ENCODE results near the gene KLF7.

Gene KLF7

DNA sequence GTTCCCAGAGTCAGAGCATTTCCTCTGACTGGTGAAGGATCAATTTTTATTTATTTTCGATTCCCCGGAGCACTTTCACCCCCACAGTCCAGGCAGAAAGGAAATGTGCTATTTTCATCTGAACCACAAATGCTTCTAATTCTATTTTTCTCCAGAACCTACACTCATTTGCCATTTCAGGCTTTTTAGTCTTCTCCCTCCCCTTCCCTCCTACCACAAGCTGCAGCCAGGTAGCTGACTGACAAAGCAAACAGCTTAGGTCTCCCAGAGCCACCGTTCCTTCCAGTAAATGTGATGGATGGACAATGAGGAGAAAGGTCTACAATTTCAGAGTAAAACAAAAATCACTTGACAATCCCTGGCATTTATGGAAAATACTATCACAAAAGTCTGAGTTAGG is 76.9 kb downstream of the KLF7 start:
- DNase-seq: no peak

GRCh38 chr2:207088276-207088675 is 77.5 kb downstream of the KLF7 start:
- DNase-seq: no peak

- no peak for DNase-seq
These were observed 78.5 kb downstream of the KLF7 start for GRCh38 chr2:207087046-207087902.

- DNase-seq: no peak
These were observed 79.6 kb downstream of the KLF7 start for GRCh38 chr2:207086136-207086535.

DNA sequence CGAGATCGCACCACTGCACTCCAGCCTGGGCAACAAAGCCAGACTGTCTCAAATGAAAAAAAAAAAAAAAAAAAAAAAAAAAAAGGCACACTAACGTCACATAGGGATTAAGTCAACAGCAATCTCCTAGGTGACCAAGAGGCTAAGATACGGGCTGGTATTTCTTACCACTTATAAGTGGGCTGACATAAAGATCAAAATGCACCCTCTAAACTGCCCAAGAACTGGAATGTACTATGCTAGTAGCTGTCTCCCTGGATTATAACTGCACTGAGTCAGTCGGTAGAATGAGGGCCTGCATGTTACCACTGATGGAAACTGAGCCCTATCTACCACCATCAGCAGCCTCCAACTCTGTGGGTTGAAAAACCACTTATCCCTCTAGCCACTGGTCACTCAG is 80.6 kb downstream of the KLF7 start:
- DNase-seq: no peak

- DNase-seq: no peak
These were observed 82.2 kb downstream of the KLF7 start for GRCh38 chr2:207083361-207084110.

DNA sequence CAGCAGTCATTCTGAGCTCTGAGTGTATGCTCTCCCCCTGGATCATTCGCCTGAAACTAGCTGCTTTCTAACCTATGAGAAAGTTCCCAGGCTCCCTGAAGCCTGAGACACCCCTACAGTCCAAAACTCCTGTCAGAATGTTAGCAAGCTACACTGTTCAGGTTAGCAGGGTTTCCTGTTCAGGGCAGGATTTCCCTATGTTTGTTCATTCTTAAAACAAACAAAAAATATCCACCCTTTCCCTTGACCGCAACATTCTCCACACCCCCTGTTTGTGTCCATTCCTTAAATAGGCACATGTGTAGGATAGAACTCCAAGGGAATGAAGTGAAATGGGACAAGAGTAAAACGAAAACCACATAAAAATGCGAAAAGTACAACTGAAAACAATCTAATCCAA is 83.1 kb downstream of the KLF7 start:
- DNase-seq: no peak

DNA sequence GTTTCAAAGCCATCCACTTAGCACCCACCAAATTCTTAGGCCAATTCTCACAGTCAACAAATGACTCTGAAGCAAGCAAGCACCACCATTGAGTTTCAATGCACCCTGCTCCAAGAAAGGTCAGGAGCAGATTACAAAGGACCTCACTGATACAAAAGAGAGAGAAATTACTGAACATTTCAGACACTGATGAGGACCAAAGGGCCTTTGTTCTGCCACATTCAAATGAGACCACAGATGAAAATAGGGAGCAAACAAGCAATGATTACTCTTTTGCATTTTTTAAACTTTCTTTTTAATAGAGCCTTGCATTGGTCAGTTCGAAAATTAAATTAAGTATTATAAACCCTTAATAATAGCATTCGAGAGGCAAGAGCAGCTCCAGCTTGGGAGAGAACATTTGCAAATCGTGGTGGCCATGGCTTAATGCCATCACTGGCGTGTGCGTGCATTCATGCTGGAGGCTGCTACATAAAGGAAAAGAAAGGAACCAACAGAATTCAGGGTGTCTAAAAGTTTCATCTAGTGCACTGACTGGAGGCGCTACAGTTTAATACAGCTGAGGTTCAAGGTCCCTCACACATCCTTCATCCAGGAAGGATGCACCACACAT is 87.5 kb downstream of the KLF7 start:
- no peak for DNase-seq

DNA sequence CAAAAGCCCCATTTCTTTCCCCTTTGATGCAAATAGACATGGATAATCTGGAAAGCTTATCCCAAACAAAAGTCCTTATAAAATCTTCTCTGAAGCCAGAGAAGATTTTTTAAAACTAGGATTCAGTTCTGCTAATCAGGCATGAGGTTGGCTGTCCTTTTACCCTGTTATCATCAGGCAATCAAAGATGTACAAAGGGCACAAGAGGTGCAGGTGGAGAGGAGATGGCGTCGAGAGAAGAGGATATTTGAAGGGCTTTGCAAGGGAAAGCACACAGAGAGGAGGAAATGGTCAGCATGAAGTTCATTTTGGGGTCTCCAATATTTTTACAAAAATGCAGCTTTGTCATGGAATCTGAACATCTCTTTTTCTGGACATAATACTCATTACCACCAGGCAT is 88.5 kb downstream of the KLF7 start:
- DNase-seq: no peak

DNA sequence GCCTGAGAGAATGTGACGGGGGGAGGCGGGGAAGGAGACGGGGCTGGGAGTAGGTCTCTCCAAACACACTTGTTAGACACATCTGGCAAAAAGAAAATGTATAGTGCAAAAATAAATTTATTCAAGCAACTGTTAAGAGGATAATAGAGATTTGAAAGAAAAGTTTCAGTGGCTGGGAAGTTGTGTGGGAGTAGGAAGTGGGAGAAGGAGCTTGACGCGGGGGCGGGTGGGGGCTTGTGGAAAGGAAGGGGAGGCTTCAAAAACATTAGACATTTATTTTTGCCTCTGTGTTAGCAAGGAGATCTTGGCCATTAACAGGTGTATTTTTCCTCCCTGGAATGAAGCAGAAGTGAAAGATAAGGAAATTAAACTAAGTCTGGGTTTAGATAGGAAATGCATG is 90.3 kb downstream of the KLF7 start:
- no peak for DNase-seq

DNA sequence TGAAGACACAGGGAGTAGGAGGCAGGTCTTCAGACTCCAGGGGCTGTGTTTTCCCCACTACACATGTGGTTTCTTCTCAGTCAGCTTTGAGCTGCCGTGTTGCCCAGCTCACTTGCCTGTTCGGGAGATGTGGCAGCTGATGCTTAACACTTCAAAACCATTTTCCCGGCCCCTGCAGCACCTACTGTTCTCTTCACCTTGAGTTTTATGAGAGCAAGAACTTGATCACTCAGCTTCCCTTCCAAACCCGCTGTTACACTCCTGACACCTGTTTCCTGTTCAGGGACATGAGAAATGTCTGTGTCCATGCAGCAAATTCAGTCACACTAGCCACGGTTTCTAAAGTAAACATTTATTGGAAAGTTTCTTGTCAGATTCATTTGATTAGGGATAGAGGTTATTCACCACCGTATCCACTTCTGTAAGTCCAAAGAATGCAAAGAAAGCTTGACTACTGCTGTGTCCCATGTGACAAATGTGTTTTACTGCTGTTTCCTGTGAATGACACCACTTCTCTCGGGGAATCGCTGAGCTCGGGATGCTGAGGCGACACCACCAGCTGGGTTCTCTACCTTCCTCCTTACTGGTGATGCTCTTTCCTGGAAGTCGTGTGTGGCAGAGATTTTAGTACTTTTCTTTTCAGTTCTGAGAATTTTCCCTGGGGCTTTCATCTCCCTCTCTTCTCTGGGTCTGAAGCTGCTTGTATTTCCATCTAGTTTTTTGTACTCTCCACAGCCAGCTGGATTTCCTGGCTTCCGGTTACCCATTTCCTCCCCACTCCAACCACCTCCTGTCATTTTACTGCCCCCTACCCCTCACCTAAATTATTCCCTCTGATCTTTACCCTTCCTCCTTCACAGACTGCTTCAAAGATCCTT is 91.7 kb downstream of the KLF7 start:
- peak; percentile 37 for DNase-seq

DNA sequence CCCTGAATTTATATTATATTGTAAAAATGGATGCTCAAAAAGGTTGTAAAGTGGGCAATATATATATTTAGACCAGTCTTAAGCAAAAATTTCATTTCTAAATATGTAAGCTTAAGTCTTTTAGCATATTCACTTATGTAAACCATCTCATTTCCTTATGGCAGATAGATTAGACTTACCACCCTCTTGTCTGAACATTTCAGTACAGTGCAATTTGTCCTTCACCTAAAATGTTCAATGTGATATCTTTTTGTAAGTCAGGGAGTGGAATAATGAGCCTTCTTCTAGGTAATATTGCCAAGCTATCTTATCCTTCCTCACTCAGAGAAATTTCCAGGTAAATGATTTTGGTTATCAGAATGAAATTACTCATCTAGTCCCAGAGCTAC is 92.3 kb downstream of the KLF7 start:
- no peak for DNase-seq

DNA sequence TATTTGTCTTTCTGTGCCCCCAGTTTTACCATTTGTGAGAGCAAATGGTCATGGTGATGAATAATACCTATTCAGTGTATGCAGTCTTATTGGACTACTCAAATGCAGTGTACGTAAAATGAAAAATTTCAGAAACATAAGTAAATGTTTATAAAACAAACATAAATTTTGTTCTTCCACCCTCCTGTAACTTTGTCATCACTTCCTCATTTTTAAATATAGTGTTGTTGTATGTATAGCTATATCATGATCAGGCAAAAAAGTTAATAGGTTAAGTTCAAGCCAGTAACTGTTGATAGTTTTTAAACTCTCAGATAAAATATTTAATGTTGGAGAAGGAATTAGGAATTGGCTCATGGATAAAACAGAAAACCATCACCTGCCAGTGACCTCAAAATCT is 93.2 kb downstream of the KLF7 start:
- no peak for DNase-seq

DNA sequence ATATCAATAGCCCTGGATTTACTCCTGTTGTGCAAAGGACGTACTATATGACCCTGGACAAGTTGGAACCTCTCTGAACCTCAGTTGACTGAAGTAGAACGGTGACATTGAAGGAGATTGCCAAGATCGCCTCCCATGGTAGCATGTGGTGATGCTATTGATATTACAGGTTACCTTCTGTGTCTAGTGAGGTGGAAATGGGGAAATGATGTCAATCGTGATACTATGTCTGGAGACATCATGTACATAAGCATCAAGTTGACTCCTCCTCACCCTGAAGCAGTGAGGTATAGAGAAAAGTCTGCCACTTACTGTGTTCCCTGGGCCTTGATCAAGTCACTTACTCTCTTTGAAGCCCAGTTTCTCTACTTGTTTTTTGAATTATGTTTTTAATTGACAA is 93.9 kb downstream of the KLF7 start:
- DNase-seq: no peak

GRCh38 chr2:207067473-207067872 is 98.3 kb downstream of the KLF7 start:
- DNase-seq: no peak

DNA sequence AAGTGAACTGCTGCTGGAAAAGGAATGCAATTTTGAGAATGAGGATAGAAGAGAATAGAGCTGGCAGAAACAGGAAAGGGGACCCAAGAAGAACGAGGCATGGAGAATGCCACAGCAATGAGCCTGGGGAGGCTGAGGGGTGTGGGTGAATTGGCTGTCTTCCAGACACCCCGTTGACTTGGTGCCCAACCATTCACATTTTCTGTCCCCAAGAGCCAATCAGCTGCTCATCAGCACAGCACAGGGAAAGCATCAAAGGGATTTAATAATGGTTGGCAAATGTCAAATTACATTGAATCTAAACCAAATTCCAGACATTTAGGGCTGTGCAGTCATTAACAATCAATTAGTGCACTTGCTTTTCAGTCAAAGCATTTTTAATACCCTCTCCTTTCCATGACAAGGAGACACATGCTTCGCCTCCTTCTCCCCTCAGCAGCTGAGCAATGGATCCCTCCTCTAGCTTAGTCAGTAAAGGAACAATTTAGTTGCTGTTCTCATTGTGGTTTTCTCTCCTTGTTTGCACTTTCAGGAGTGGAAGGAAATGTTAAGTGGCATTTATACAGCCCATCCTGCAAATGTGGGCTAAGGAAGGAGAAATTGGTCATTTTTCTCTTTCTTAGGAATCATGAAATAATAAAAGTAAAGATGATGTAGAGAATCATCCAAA is 98.8 kb downstream of the KLF7 start:
- DNase-seq: no peak

- DNase-seq: no peak
These were observed 99.6 kb downstream of the KLF7 start for GRCh38 chr2:207066166-207066565.

GRCh38 chr2:207064128-207064690 is 101.5 kb downstream of the KLF7 start:
- DNase-seq: no peak

- no peak for DNase-seq
These were observed 104.6 kb downstream of the KLF7 start for GRCh38 chr2:207061181-207061580.

DNA sequence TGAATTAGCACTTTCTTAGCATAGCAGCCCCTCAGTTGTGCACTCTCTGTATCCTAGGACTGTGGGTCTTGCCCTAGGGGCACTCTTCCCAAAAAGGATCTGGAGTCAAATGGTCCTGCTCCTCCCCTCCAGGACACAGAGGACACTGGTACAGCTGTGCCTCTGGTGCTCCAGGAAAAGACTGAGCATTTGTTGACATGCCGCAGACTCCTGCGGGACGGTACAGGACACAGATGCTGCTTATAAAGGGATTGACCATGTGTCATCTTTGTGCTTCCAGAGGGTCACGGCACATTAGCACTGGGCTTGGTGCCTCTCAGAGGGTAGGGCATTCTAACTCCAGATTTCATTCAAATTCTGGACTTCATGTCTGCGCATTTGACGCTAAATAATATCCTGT is 110.5 kb downstream of the KLF7 start:
- DNase-seq: no peak

- DNase-seq: no peak
These were observed 111.2 kb downstream of the KLF7 start for GRCh38 chr2:207054521-207054920.

GRCh38 chr2:207051385-207051965 is 114.3 kb downstream of the KLF7 start:
- DNase-seq: no peak

Data from CD4-positive, alpha-beta T cell treated with Interferon gamma for 1 hour (primary cell).